Kidney glomerular epithelial cell (primary cell): ENCODE results near the gene DMWD.
"Not testable (repeated sequence)": the region's sequence is repeated elsewhere in the genome, so short reads cannot be mapped to it uniquely, and the experiment has no call there.

Experiments used
- DNase-seq: peaks from one replicate; lab custom pipeline; 2025; lab: John Stamatoyannopoulos, UW

The DMWD gene

DNA sequence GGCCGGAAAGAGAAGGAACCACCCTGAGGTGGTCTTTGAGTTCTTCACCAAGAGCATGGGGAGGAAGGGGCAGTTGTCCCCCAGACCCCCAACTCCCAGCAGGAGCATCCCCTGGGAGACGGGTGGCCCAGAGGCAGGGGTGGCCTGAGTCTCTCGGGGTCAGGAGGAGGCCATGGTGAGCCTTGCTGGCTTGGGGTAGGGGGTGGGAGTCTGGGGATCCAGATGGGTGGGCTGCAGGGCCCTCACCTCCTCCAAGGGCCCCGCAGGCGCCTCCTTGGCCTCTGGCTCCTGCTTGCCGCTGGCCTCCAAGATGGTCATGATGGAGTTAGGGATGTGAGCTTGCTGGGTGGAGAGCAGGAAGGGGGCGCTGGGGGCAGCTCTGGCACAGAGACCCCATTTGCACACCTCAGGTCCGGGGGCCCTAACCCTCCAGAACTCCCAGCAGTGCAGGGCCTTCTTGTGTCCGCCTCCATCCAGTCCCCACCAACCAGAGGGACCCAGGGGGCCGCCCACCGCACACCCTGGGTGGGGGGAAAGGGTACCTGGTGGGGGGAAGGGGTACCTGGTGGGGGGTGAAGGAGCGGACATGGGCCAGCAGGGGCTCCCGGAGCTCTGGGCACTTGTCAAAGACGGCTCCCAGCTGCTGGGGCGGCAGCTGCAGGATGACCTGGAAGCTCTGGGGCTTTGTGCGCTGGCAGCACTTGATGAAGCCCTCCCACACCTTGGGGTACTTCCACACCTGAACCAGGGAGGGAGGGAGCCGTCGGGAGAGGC, 23.8 kb upstream of the DMWD start:
- DNase-seq = no peak

- DNase-seq = no peak
These were observed 23.0 kb upstream of the DMWD start for GRCh38 chr19:45815481-45816216.

- no peak for DNase-seq
These were observed 22.3 kb upstream of the DMWD start, which contains the start of gene RSPH6A for GRCh38 chr19:45814851-45815480. TSS of gene RSPH6A (minus strand) at chr19:45815308. CDS start at chr19:45815176, 132 bp downstream.

DNA sequence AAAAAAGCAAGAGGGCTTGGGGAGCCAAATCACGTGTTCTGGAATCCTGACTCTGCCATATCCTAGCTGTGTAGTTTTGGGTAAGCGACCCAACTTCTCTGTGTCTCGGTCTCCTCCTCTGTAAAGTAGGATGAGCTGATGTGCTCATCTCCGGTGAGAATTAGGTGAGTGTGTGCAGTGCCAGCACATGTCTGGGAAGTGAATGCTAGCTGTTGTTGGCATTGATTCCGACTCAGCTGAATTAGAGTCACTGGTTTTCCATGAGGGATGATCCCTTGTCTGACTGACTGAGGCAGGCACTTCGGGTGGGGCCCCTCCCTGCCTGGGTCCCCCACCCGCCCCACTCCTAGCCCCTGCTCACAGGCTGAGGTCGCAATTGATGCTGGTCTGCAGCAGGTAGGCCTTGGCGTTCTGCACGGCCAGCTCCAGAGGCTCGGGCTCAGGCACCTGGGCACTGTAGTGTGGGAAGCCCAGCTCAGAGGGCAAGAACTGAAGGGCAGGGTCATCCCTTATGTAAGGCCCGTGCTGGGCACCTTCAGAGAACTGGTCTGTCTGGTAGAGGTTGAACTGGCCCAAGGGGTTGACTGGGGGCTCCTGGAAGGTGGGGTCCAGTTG, 21.6 kb upstream of the DMWD start:
- no peak for DNase-seq

DNA sequence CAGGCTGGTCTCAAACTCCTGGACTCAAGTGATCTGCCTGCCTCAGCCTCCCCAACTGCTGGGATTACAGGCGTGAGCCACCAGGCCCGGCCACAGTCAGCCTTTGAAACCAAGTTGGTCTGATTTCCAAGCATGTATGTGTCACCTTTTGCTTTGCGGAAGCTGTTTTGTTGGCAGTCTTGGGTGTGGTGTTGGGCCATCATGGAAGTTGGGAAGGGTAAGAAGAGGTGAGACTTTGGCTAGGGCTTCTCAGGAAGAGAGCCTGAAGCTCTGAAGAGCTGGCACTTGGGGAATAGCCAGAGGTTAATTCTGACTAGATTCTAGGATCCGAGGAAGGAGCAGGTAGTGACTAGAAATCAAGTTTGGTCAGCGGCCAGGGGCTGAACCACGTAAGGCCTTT, 19.7 kb upstream of the DMWD start:
- no peak for DNase-seq

GRCh38 chr19:45809643-45810159, 17.1 kb upstream of the DMWD start:
- DNase-seq = peak; percentile 44

DNA sequence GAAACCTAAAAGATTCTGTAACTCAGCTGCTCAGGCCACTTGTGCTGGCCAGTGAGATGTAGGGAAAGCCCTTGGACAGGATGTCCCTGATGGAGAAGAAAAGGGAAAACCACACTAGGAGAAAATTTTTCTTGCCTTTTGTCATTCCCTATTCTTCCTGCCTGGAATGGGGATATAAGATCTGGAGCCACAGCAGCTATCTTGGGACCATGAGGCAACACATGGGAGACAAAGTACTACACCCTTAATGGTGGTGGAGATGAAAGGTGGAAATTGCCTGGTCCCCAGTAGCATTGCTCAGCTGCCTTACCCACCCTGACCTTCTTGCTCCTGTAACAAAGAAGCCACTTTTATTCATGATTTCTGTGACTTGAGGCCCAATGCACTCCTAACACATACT, 13.1 kb upstream of the DMWD start:
- no peak for DNase-seq

DNA sequence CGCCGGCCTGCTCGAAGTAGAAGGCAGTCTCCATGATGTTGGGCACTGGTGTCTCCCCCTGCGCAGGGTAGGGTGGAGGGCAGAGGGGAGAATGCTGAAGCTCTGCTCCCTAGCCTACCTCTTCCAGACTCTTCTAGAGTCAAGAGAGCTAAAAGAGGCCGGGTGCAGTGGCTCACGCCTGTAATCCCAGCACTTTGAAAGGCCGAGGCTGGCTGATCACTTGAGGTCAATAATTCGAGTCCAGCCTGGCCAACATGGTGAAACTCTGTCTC, 12.2 kb upstream of the DMWD start:
- no peak for DNase-seq

- no peak for DNase-seq
These were observed 11.7 kb upstream of the DMWD start for GRCh38 chr19:45804140-45804958.

GRCh38 chr19:45801603-45802175, 9.0 kb upstream of the DMWD start:
- DNase-seq = no peak

DNA sequence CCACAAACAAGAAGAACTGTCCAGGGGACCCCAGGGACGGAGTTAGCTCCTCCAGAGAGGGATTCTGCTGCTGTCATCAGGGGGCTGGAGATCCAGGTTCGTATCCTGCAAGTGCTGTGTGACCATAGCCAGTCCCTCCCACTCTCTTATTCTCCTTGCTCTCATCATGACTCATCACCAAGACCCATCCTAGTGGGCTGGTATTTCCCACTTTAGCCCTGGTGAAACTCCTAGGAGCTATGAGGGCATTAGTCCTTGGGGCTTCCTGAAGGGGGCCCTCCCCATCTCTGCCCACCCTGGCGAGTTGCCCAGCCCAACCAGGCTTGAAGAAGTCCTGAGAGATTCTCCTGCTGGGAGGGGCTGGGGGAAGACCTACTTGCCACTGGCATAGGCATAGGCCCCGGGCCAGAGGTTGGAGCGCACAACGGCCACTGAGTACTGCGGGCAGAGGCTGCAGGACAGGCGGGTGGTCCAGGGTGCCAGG, 7.5 kb upstream of the DMWD start:
- peak; percentile 67 for DNase-seq

DNA sequence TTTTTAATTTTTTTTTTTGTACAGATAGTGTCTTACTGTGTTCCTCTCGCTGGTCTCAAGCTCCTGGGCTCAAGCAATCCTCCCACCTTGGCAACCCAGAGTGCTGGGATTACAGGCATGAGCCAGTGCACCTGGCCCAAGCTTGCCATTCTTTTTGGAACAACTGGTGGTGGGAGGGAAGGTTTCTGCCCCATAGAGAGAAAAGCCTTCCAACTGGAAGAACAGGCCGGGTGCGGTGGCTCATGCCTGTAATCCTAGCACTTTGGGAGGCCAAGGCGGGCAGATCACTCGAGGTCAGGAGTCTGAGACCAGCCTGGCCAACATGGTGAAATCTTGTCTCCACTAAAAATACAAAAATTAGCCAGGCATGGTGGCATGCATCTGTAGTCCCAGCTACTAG, 6.9 kb upstream of the DMWD start:
- DNase-seq = not testable (repeated sequence)

DNA sequence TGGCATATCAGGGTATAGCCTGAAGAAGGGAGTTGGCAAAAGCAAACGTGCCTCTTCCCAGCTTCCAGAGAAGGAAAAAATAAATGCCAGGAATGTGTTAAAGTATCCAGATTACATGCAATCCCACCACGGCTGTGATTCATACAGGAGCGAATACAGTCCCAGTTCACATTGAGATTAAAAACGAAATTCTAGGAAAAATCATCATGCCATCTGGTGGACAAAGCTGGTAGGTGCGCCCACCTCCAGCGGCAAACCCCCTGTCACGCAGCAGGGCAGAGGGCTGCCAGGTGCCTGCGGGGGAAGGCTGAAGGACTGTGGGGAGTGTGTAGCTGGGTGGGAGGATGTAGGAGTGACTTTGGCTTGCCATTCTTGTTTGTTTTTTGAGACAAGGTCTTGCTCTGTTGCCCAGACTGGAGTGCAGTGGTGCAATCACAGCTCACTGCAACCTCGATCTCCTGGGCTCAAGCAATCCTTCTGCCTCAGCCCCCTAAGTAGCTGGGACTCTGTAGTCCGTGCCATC, 6.4 kb upstream of the DMWD start:
- DNase-seq = peak; percentile 86

DNA sequence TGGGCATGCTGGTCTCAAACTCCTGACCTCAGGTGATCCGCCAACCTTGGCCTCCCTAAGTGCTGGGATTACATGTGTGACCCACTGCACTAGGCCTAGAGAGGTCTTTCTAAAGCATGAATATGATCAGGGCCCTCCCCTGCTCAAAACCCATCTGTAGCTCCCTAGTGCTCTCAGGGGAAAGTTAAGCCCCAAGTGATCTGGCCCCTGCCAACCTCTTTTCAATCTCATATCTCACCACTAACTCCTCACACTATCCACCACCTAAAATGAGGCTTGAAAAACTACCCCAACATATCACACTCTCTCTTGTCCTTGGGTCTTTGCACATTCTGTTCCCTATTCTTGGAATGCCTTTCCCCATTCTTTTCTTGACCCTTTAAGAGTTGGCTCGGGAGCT, 2.0 kb upstream of the DMWD start:
- no peak for DNase-seq

DNA sequence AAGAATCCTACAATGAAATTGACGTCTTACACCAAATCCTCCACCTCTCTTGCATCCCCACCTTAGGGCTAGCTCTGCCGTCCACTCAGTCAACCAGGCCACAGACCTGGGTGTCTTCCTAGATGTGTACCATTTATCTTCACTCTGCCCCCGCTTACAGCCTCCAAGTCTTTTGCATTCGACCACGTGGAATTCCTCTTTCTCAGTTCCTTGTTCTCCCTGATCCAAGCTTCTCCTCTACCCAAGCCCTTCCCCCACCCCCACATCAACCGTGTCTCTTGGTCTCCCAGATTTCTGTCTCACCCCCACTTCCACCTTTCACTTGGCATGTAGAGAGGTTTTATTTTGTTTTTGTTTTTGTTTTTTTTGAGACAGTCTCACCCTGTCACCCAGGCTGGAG, 1.2 kb upstream of the DMWD start:
- no peak for DNase-seq

GRCh38 chr19:45793178-45793564, 526 bp upstream of the DMWD start:
- no peak for DNase-seq

DNA sequence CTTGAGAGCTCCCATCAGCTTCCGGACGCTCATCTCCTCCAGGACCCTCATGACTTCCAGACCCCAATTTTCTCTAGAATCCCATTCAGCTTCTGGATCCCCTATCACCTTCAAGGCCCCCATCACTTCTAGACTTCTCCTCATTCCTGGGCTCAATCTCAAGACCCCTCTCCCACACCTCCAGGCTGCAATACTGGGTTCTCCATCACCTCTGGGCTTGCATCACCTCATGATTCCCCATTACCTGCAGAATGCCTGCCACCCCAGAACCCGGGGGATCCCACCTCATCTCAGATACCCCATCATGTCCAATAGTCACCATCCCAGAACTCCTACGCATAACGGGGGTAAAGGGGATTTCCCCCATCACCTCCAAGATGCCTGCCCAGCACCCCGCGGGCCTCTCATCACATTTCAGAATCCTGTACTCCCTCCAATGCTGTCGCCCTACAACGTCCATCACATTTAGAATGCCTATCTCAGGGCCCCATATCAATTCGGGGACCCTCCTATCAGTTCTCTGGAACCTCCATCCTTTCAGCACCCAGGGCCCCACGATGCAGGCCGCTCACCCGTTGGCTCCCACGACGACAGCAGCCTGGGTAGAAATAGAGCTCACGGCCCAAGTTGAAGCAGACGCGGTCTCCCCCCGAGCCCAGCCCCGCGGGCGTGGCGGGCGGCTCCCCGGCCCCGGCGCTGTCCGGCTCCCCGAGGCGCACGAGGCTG, 738 bp downstream of the DMWD start:
- no peak for DNase-seq

- no peak for DNase-seq
These were observed 1.7 kb downstream of the DMWD start for GRCh38 chr19:45790942-45791341.

DNA sequence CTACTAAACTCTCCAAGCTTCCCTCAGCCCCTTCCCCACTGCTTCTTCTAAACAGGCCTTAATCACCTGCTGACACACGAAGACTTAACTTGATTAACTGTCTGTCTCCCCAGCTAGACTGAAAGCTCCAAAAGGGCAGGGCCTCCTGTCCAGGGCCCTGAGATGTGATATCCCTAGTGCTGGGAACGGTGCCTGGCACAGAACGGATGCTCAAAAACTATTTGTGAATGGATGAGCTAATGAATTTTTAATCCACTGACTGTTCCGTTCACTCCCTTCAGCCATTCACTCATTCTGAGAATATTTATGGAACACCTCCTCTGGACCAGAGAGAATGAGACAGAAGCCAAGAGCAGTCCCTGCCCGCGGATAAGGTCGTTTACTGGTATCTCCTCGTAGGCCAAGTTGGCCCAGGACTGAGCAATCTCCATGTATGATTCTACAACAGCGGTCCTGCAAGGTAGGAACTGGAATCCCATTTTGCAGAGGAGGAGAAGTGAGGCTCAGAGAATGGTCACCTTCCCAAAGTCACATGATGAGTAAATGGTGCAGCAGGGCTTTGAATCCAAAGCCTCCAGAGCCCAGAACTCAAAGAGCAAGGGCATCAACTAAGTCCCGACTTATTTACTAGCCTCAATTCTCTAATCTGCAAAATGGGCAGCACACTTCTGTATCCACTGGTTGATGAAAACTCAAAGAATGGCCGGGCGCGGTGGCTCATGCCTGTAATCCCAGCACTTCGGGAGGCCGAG, 3.4 kb downstream of the DMWD start:
- DNase-seq = no peak

DNA sequence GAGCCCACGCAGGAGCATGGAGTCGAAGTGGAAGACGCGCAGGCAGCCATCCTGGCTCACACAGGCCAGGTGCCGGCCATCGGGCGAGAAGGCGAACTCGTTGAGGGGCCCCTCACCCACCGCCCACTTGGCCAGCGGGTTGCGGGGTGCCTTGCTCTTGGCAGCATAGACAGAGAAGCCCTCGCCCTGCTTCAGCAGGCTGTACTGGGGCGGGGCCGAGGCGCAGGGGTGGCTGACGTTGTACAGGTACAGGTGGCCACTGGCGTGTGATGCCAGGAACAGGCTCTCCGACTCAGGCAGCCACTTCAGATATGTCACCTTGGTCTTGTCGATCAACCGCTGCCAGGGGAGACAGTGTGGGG, 6.1 kb downstream of the DMWD start:
- DNase-seq = no peak
